HG03432 (cell line): ENCODE data around the gene ATOH7.

Source experiments
- ATAC-seq: cut with Tn5 transposase; IDR thresholded peaks from one replicate; pipeline ENCODE4 v1.9.1; 2021; ENCODE audit warnings: mild to moderate bottlenecking, moderate library complexity; ENCODE audit not compliant: unreplicated experiment

Gene ATOH7

GRCh38 chr10:68184546-68184945 lies 47.4 kb downstream of the ATOH7 start:
- no peak for ATAC-seq
